OCI-M2 (cell line): ENCODE measurements around the gene ANKRD44.

Experiments used
- DNase-seq: peaks from one replicate; lab custom pipeline; 2025; ENCODE audit not compliant: unreplicated experiment; lab: John Stamatoyannopoulos, UW

ANKRD44 gene

GRCh38 chr2:197124639-197125390 is 185.8 kb downstream of the ANKRD44 start:
- DNase-seq, result no peak

- DNase-seq, result no peak
These were observed 187.8 kb downstream of the ANKRD44 start for GRCh38 chr2:197122821-197123220.

- DNase-seq, result no peak
These were observed 188.7 kb downstream of the ANKRD44 start for GRCh38 chr2:197121756-197122385.

DNA sequence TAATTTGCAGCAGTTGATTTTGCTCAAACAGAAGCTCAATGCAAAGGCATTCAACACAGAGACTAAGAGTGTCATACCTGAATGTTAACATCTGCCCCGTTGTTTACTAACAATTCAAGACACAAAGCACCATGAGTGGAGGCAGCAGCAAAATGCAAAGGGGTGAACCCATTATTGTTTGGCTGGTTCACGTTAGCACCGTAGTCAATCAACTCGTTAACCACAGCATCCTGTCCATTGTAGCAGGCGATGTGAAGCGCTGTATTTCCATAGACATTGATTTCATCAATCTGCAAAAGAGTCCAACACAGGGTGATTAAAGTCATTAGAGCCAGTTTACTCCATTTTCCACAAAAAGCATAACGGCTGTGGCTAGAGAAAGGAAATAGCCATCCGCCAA is 189.3 kb downstream of the ANKRD44 start:
- DNase-seq, result no peak

GRCh38 chr2:197116306-197116879 is 194.2 kb downstream of the ANKRD44 start:
- no peak for DNase-seq

- no peak for DNase-seq
These were observed 195.3 kb downstream of the ANKRD44 start for GRCh38 chr2:197115325-197115724.

DNA sequence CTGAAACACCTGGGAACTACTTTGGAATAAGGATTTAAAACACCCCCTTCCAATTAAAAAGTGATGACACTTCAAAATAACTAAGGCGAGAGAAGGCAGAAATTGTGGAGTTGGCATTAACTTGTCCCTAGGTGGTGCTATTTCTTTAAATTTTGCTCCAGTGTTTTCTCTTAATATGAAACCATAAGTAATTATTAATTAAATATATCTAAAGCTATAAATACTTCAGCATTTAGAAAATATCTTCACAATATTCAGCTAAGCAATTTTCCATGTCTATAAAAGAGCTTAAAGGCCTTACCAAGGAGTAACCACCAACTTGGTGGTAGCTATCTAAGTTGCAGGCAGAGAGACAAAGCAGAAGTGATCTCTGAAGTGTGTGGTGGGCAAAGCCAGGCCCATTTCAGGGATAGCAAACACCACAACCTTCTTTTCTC is 197.3 kb downstream of the ANKRD44 start:
- no peak for DNase-seq

DNA sequence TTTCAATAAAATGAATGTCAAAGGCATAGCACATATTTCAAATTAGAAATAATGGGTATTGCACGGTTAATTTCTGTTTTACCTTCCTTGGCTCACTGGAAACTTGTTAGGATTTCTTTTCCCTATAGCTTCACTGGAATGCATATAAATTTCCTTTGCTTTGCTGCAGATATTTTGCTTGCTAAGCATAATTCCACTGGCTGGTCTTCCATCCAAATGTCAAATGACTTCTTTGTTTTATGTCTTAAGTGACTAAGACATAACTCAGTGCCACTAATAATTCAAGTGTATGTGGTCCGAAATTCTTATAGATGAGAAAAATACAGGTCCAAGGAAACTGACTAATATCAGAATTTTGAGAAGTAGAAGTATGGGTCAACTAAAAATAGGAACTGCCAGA is 201.3 kb downstream of the ANKRD44 start:
- DNase-seq, result no peak

GRCh38 chr2:197108758-197109157 is 201.8 kb downstream of the ANKRD44 start:
- DNase-seq, result no peak

- no peak for DNase-seq
These were observed 203.0 kb downstream of the ANKRD44 start for GRCh38 chr2:197107291-197108269.

GRCh38 chr2:197103363-197103762 is 207.2 kb downstream of the ANKRD44 start:
- DNase-seq, result no peak

DNA sequence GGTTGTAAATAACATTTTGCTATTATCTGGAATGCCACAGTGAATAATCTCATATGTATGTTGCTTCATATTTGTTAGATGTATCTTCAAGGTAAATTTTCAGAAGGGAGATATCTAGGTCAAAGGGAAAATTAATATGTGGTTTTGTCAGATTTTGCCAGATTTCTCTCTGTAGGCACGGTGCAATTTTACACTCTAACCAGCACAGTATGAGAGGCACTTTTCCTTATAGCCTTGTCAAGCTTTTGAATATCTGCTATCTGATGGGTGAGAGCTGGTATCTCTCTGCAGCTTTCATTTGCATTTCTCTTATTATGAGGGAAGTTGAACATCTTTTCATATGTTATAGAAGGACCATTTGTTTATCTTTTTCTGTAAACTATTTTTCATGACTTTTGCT is 208.3 kb downstream of the ANKRD44 start:
- DNase-seq, result no peak

GRCh38 chr2:197101519-197101918 is 209.1 kb downstream of the ANKRD44 start:
- no peak for DNase-seq

GRCh38 chr2:197097578-197098366 is 212.8 kb downstream of the ANKRD44 start:
- DNase-seq, result no peak

GRCh38 chr2:197096649-197097048 is 213.9 kb downstream of the ANKRD44 start:
- DNase-seq, result no peak

DNA sequence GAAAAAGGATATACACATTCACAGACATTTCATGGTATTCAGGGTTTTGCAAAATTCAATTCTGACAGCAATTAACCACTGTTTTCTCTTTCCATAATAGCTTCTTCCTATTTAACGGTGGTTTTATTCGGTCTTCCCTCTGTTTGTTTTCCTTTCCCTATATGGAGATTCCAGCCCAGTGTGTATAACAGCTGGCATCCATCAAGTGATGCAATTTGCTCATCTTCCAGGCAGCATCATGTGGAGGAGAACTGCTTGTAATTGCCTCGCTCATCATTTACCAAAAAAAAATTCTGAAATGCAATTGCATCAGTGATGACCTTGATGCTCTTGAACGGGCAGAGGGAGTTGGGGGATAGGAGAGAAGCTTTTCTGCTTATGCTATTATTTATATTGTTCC is 218.1 kb downstream of the ANKRD44 start:
- no peak for DNase-seq

DNA sequence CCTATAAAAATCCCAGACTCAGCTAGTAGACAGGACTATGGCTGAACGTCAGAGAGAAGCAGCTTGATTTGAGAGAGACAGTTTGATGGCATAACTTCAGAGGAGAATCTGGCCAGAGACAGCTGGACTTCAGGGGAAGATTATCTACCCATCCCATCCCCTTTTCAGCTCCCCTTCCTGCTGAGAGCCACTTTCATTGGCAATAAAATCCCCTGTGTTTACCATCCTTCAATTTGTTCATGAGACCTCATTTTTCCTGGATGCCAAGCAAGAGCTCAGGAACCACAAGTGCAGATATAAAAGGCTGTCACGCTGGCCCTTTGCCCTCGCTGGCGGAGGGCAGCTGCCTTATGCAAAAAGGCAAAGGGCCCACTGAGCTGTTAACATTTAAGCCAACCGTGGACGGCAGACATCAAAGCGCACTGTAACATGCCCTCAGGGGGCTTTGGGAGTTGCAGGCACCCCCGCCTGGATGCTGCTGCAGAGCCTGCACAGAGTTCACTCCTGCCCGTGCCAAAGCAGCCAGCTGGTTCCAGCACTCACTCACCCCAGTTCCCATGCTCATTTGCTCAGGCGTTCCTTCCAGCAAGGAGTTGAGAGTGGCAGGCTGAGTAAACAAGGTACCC is 219.7 kb downstream of the ANKRD44 start:
- DNase-seq, result no peak

DNA sequence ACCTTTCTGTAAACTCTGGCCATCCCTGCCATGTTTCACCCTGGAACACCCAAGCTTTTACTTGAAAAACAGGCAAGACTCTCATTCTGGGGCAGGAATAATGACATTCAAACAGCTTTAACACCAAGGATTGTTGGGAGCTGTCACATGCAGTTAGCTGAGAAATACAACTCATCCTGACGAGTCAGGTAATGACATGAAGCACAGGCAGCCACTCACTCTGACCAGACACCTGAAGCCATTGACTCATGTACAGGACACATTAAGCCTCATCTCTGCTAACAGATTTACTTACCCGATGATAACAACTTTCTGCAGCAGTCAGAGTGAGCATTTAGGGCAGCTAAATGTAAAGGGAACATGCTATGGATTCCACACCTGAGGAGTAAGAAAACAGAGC is 220.9 kb downstream of the ANKRD44 start:
- DNase-seq, result no peak

GRCh38 chr2:197088694-197089093 is 221.9 kb downstream of the ANKRD44 start:
- no peak for DNase-seq

GRCh38 chr2:197086500-197086899 is 224.1 kb downstream of the ANKRD44 start:
- DNase-seq, result no peak
